Adipocyte (in vitro differentiated cells): ENCODE data around the gene NDUFV2.

ENCODE experiments used
- DNase-seq: peaks from one replicate; pipeline ENCODE4 v3.0.0-alpha.2; 2015; ENCODE audit warnings: low read depth
- H3K27me3 ChIP-seq: replicated peaks from 2 replicates; pipeline ENCODE4 v1.7.0; 2013; ENCODE audit warnings: mild to moderate bottlenecking, low read length, moderate library complexity; ENCODE audit not compliant: control insufficient read depth, insufficient read depth
- H3K36me3 ChIP-seq: 2 replicates; pipeline ENCODE4 v1.7.0; 2013; ENCODE audit warnings: low read length, mild to moderate bottlenecking, moderate library complexity; ENCODE audit not compliant: control insufficient read depth, insufficient read depth, severe bottlenecking
- H3K4me1 ChIP-seq: 2 replicates; pipeline ENCODE4 v1.7.0; 2013; ENCODE audit warnings: mild to moderate bottlenecking, low read length, moderate library complexity; ENCODE audit not compliant: control insufficient read depth, insufficient read depth
- H3K4me3 ChIP-seq: 2 replicates; pipeline ENCODE4 v1.7.0; 2013; ENCODE audit warnings: mild to moderate bottlenecking, low read length, moderate library complexity
- H3K9ac ChIP-seq: 2 replicates; pipeline ENCODE4 v1.7.0; 2013; ENCODE audit warnings: mild to moderate bottlenecking, low read length, moderate library complexity
- H3K9me3 ChIP-seq: 2 replicates; pipeline ENCODE4 v1.7.0; 2013; ENCODE audit warnings: mild to moderate bottlenecking, low read length, moderate library complexity; ENCODE audit not compliant: control insufficient read depth

Gene NDUFV2

DNA sequence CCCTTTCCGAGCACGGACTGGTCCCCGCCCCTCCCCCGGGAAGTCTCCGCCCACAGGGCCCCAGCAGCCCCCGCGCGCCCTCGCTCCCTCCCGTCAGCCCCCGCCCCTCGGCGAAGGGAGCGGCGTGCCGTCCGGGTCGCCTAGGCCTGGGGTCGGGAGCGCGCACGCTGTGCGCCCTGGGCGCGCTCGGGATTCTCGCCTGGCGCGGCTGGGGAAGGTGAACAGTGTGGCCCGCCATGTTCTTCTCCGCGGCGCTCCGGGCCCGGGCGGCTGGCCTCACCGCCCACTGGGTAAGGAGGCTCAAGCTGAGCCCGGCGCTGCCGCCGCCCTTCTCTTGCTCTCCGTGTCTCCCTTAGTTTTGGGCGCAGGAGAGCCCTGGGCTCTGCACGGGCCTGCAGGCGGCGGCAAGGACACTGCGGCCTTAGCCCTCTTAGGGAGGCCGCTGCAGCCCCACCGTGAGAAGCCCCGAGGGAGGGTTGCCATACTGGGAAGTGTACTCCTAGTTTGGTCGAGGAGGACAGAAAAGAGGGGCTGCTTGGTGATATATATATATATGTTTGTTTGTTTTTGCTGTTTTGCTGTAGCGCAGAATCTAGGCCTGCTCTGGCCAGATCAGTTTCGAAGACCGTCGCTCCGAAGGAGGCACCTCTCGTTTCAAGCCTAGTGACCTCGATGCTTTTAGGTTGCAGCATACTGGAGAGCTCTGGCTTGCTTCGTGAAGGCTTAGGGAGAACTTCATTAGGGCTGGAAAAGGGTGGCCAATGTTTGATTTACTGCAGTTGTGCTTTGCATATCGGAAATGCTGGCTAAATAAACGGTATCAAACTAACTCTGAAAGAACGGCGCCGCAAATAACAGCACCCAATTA is at the start of gene NDUFV2:
NDUFV2 (plus strand) TSS at position 192 of the 868 bp plus-strand sequence; CDS start at position 237, 45 bp downstream.
- Histone ChIP-seq H3K4me3 (peak within 1 kb of the TSS; percentile 89), H3K27me3 (no peaks in the 10 kb centered on the region), H3K36me3 (no peaks in the 10 kb centered on the region), H3K9me3 (no peaks in the 10 kb centered on the region), H3K9ac (peak within 1 kb of the TSS; percentile 99), H3K4me1 (peaks cover 45% of the 10 kb centered on the region)
- DNase-seq, result peak; percentile 99

DNA sequence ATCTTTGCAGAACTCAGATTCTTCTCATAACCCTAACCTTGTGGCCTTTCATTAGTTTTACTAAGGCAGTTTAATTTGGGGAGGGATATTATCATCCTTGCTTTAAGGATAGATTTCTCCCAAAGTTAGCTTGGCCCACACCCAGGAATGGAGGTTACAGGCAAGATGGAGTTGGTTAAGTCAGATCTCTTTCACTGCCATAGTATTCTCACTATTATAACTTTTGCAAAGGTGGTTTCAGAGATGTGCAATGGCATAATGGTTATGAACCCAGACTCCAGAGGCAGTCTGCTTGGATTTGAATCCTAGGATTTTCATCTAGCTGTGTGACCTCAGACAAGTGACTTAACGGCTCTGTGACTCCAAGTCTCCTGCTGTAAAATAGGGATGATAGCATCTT is 48.7 kb upstream of the NDUFV2 start:
- DNase-seq, result no peak
- H3K4me3 ChIP-seq, result no peak overlapping the region
- no peaks in the 10 kb centered on the region for H3K27me3 ChIP-seq
- H3K9ac ChIP-seq, result peak overlapping the region; percentile 70
- H3K4me1 ChIP-seq, result peaks cover 28% of the 10 kb centered on the region
- H3K36me3 ChIP-seq, result no peaks in the 10 kb centered on the region
- H3K9me3 ChIP-seq, result peaks cover 16% of the 10 kb centered on the region

DNA sequence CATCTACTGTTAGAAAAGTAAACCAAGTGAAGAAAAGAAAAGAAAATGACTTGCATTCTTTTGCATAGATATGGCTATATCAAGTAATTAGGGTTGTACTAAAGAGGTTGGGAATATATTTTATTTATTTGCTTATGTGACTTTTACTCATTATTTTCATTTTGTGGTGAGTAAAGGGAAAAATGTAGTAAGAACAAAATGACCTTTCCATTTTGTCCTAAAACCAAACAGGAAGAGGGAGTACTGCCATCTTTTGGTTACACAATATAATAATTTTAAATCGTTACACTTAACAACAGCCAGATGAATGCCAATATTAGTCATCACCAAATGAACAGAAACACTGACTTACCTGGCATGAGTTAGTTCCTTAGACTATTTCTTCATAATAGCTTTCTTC is 47.3 kb upstream of the NDUFV2 start:
- Histone ChIP-seq H3K36me3 (no peaks in the 10 kb centered on the region), H3K4me1 (peaks cover 28% of the 10 kb centered on the region), H3K9me3 (peaks cover 9% of the 10 kb centered on the region), H3K27me3 (no peaks in the 10 kb centered on the region), H3K9ac (peak overlapping the region; percentile 71), H3K4me3 (peak overlapping the region; percentile 30)
- DNase-seq, result peak; percentile 87

DNA sequence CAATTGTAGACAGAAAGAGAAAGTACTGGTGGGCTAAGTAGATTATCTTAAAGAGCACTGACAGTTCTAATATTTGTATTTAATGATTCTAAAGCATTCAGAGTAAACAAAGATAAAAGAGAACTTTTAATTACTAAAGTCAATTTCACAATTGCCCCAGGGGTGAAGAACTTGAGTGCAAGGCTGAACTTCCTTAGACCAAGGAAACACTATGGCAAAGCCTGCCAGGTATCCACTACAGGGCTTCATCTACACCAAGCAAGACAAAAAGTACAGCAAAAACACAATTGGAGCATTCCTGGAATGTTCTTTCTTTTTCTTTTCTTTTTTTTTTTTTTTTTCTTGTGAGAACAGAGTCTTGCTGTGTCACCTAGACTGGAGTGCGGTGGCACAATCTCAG is 46.9 kb upstream of the NDUFV2 start:
- Histone ChIP-seq H3K4me3 (peak overlapping the region; percentile 11), H3K4me1 (peaks cover 28% of the 10 kb centered on the region), H3K27me3 (no peaks in the 10 kb centered on the region), H3K9ac (peak overlapping the region; percentile 71), H3K9me3 (peaks cover 9% of the 10 kb centered on the region), H3K36me3 (no peaks in the 10 kb centered on the region)
- DNase-seq, result no peak

DNA sequence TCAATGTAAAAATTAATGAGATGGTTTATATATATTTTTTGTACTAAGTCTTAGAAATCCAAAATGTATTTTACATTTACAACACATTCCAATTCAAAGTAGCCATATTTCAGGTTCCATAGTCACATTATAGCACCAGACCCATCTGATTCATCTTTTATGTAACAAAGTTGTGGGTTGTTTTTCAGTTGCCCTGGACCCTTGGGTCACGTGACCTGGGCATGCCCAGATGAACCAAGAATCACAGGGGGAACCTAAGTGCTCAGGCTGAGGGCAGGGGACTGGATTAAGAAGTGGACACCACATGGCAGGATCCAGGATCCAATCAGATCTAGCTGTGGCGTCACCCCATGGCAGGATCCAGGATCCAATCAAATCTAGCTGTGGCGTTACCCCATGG is 44.9 kb upstream of the NDUFV2 start:
- Histone ChIP-seq H3K9me3 (peaks cover 6% of the 10 kb centered on the region), H3K4me1 (peaks cover 28% of the 10 kb centered on the region), H3K27me3 (no peaks in the 10 kb centered on the region), H3K9ac (no peak overlapping the region), H3K36me3 (no peaks in the 10 kb centered on the region), H3K4me3 (no peak overlapping the region)
- DNase-seq, result no peak

DNA sequence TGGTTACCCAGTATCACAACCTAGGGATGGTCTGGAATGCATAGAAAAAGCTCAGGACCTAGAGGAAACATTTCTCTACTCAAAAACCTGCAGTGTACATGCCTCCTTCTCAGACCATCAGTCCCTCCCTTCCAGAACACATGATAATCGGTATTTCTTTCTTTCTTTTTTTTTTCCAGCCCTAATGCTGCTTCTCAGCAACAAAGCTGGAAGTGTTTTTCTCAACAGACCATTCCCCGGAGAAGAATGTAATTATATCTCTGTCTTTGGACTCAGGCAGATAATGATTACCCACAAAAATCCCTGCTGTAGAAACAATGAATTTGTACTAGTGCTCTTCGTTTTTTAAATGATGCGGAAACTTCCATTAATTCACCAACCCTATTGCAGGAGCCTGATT is 44.1 kb upstream of the NDUFV2 start:
- Histone ChIP-seq H3K36me3 (no peaks in the 10 kb centered on the region), H3K4me1 (peaks cover 28% of the 10 kb centered on the region), H3K27me3 (no peaks in the 10 kb centered on the region), H3K9me3 (no peaks in the 10 kb centered on the region), H3K9ac (peak overlapping the region; percentile 32), H3K4me3 (peak overlapping the region; percentile 21)
- DNase-seq, result peak; percentile 12

DNA sequence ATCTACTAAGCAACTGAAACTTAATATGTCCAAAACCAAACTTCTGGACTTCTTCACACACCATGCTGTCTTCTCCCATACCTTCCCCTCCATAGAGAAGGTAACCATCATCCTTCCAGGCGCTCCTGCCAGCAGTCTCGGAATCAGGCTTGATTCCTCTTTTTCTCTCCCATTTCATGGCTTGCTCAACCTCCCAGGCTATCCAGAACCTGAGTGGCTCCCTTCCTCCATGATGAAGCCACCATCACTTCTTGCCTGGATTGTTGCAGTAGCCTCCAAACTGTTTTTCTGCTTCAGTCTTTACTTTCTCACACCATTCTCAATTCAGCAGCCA is 40.1 kb upstream of the NDUFV2 start:
- Histone ChIP-seq H3K27me3 (no peaks in the 10 kb centered on the region), H3K9ac (no peak overlapping the region)
- DNase-seq, result no peak

DNA sequence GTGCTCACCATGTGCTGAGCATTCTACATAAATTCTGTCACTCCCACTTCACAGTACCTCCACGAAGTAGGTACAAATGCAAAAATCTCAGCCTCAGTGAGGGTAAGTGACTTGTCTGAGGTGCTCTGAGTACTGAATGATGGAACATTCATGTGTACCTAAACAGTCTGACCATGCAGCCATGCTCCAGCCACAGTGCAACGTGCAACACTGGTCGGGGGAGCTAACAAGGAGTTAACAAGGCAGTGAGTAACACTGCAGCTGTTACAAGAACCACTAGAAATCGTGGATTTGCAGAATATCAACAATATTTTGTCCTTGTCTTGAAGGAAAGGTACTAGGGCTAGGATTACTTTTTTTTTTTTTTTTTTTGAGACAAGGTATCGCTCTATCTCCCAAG is 36.6 kb upstream of the NDUFV2 start:
- Histone ChIP-seq H3K27me3 (no peaks in the 10 kb centered on the region), H3K4me1 (no peaks in the 10 kb centered on the region), H3K9ac (no peak overlapping the region), H3K4me3 (no peak overlapping the region), H3K9me3 (no peaks in the 10 kb centered on the region), H3K36me3 (no peaks in the 10 kb centered on the region)
- DNase-seq, result no peak

More for the DNA sequence above, 40.1 kb upstream of the NDUFV2 start:
- Histone ChIP-seq H3K36me3 (no peaks in the 10 kb centered on the region), H3K4me1 (peaks cover 9% of the 10 kb centered on the region), H3K9me3 (no peaks in the 10 kb centered on the region), H3K4me3 (no peak overlapping the region)

DNA sequence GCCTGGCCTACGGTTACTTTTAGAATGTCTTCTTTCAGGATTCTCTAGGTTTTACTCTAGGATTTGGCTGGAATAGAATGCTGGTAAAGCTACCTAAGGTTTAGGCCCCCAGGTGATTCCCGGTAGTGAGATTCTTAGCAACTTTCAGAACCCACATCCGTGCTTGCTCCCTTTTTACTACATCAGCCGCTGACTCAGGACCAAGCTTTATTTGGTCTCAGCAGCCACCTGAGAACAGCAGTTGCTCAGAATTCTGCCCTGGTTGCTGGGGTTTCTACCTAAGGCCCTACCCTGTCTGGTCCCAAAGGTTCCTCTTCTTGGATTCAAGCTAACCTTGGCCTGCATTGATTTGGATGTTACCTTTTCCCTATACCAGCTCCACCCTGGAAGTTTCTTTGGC is 36.1 kb upstream of the NDUFV2 start:
- Histone ChIP-seq H3K36me3 (no peaks in the 10 kb centered on the region), H3K9me3 (no peaks in the 10 kb centered on the region), H3K4me1 (no peaks in the 10 kb centered on the region), H3K4me3 (no peak overlapping the region), H3K27me3 (no peaks in the 10 kb centered on the region), H3K9ac (no peak overlapping the region)
- no peak for DNase-seq

DNA sequence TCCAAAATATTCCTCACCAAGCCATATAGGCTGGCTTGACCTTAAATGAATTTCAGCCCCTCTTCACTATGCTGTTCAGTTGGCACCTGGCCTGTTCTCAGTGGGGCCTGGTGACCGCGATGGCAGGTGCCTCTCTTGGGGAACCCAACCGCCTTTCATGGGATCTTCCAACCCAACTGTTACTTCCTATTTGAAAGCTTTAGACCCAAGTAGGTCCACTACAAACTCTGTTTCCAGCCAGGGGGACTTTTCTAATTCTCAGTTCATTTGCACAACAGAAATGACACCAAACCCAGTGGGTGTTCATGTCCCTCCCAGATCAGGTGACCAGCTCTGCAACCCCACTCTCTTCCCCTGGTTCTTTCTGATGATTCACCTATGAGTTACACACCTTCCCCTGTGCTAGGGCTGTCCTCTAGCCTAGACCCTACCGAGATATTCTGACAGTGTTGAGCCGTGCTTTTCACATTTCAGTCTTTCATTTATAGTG is 35.6 kb upstream of the NDUFV2 start:
- no peak overlapping the region for H3K9ac ChIP-seq
- H3K36me3 ChIP-seq, result no peaks in the 10 kb centered on the region
- no peaks in the 10 kb centered on the region for H3K27me3 ChIP-seq
- H3K9me3 ChIP-seq, result no peaks in the 10 kb centered on the region
- no peak overlapping the region for H3K4me3 ChIP-seq
- no peak for DNase-seq
- no peaks in the 10 kb centered on the region for H3K4me1 ChIP-seq

DNA sequence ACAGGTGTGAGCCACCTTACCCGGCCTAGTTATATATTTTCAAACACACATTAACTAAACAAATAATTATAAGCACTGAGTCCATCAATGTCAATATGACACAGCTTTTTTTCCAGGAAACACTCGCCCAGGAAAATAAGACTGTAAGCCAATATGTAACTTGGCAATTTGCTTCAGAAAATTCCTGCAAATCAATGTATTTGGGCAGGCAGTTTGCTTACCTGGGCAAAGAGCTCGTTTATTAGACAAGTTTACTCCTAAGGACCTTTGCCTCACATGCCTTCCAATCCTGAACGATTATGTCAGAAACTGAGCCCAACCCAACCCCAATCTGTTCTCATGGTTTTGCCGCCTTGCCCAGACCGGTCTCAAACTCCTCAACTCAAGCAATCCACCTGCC is 34.7 kb upstream of the NDUFV2 start:
- Histone ChIP-seq H3K9me3 (no peaks in the 10 kb centered on the region), H3K27me3 (no peaks in the 10 kb centered on the region), H3K9ac (no peak overlapping the region), H3K36me3 (no peaks in the 10 kb centered on the region), H3K4me1 (no peaks in the 10 kb centered on the region), H3K4me3 (no peak overlapping the region)
- DNase-seq, result no peak
